BJ (cell line): ENCODE measurements around the gene DKK2. TPM values are rescaled to one million over a fixed set of nuclear protein-coding genes. Genes with fewer than 3 reads are reported as not detected.

Experiments
- CTCF ChIA-PET: fragments of 350-600 bp; formaldehyde crosslinking; extraction: SDS; loops from one replicate; lab custom pipeline; 2021; ENCODE audit warnings: antibody characterized with exemption, inconsistent platforms; lab: Yijun Ruan, JAX
- POLR2A ChIA-PET: fragments of 300-600 bp; sonication (Branson Sonifier 250); formaldehyde crosslinking; extraction: SDS; loops from one replicate; lab custom pipeline; 2021; ENCODE audit warnings: antibody characterized with exemption; lab: Charles Lee
- DNase-seq: peaks from one replicate; pipeline ENCODE4 v3.0.0-alpha.2; 2011; ENCODE audit warnings: low read depth
- H3K27me3 ChIP-seq: 2 replicates; pipeline ENCODE4 v1.6.0; 2011; ENCODE audit warnings: low read length; ENCODE audit not compliant: control insufficient read depth, insufficient read depth
- H3K36me3 ChIP-seq: 2 replicates; pipeline ENCODE4 v1.5.1; 2011; ENCODE audit warnings: low read length; ENCODE audit not compliant: control insufficient read depth, insufficient read depth
- H3K4me3 ChIP-seq: 2 replicates; pipeline ENCODE4 v1.5.1; 2011; ENCODE audit warnings: low read depth, mild to moderate bottlenecking, control low read depth, low read length
- polyA plus RNA-seq: library from polyadenylated mRNA; depleted of rRNA; stranded (reverse); fragments of >200 nt; gene quantifications from 2 replicates; pipeline ENCODE4 v1.2.3, GENCODE V29; 2011
- TF ChIP-seq, protein P1 (sequence below): IDR thresholded peaks from 2 replicates; pipeline ENCODE4 v1.5.1; 2011; ENCODE audit warnings: low read depth, mild to moderate bottlenecking, control low read depth, inconsistent platforms, low read length, moderate library complexity; ENCODE audit not compliant: insufficient read depth

Gene DKK2
- polyA plus RNA-seq, 1 experiment = 0.25 TPM

DNA sequence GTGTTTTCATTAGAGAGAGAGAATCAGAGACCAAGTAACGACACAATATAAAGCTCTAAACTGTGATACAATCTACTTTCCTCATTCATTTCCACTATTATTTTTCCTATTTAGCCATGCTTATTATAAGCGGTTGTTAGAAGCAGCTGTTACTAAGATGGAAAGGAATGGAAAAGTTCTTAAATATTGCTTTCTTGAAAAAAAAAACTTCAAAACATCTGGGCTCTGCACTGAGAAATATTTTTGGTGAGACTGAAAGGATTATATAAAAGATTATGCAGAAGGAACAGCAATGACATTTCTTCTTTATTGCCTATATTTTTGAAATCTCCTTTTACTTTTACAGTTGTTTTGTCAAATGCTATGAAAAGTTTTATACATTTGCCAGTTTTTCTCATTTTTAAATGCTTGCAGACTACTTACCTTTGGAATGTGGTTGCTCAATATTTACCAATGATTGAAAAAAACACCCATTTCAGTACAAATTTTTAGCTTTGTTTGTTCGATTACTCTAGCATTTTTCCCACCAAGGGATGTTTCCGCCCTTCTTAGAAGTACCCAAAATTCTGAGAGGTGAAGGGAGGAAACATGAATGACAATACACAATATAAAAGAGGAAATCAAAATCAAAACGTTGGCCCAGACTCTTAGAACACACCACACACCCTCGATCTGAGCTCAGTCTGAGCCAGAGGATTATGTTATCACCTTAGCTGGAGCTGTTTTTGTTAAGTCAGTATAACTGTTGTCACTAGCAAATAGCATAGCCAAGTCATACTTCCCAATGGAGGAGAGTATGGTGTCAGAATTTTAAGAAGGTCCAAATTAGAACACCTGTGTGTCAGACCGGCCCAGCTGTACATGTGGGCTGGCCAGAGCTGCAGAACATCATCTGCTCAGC is 18.4 kb downstream of the DKK2 start:
- no peak for DNase-seq
- ChIA-PET CTCF (no interaction called here), POLR2A (interaction anchor here (0.5 kb wide), 1 partner anchor 52 kb away, joined by 3 read pairs; no protein-coding TSS in a partner anchor)
- Histone ChIP-seq H3K36me3 (no peaks in the 10 kb centered on the region), H3K27me3 (no peaks in the 10 kb centered on the region), H3K4me3 (no peak overlapping the region)
- TF ChIP-seq, protein P1, sequence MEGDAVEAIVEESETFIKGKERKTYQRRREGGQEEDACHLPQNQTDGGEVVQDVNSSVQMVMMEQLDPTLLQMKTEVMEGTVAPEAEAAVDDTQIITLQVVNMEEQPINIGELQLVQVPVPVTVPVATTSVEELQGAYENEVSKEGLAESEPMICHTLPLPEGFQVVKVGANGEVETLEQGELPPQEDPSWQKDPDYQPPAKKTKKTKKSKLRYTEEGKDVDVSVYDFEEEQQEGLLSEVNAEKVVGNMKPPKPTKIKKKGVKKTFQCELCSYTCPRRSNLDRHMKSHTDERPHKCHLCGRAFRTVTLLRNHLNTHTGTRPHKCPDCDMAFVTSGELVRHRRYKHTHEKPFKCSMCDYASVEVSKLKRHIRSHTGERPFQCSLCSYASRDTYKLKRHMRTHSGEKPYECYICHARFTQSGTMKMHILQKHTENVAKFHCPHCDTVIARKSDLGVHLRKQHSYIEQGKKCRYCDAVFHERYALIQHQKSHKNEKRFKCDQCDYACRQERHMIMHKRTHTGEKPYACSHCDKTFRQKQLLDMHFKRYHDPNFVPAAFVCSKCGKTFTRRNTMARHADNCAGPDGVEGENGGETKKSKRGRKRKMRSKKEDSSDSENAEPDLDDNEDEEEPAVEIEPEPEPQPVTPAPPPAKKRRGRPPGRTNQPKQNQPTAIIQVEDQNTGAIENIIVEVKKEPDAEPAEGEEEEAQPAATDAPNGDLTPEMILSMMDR = no peak

DNA sequence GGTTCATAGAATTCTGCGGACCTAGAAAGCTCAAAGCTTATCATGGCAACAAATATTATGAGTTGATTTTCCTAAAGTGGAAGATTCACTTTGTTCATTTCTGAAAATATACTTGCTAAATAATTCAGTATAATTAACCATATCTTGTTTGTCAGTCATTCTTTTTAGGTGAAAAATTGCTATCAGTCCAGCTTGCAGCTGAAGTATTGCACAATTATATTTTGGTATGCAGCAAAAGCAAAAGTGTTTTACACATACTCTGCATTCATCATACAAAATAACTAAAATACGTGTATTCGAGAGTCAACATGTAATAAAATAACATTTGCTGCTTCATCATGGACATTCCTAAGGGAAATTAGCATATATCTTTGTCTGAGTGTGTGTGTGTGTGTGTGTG is 24.8 kb downstream of the DKK2 start:
- POLR2A ChIA-PET = no interaction called here
- CTCF ChIA-PET = no interaction called here

DNA sequence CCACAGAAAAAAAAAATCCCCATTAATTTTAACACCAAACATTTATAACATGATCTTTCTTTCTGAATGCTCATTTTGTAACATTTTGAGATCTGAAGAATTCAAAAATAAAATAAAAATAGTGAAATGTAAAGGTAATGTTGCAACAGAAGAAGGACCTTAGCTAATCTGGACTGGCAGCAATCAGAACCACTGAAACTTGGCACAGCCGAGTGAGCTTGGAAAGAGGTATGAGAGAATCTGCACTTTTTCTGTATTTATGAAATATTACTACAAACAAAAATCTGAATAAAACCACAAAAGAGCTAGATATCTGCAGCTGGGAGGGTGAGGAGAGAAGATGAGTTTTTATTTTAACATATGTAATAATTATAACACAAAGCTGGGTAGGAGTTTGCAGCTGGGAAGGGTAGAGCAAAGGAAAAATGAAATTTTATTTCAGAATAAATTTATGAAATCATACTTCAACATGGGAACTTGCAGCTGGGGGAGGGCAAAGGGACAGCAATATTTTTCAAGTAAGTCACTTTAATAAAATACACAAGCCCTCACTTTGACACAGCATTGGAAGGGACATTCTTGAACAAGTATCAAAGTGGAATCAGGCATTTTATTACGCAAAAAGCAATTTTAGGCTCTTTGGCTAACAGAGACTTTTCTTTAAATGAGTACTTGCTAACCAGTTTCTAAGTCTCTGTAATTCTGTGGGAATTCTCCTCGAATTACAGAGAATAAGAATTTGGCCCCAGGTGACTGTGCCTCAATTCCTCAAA is 26.7 kb downstream of the DKK2 start:
- DNase-seq = no peak
- no peak overlapping the region for H3K4me3 ChIP-seq
- ChIA-PET POLR2A (no interaction called here), CTCF (no interaction called here)
- H3K27me3 ChIP-seq = no peaks in the 10 kb centered on the region
- TF ChIP-seq, protein P1 = no peak
- H3K36me3 ChIP-seq = no peaks in the 10 kb centered on the region

More for the DNA sequence above, 24.8 kb downstream of the DKK2 start:
- Histone ChIP-seq H3K4me3 (no peak overlapping the region), H3K27me3 (no peaks in the 10 kb centered on the region), H3K36me3 (no peaks in the 10 kb centered on the region)
- TF ChIP-seq, protein P1 = no peak
- no peak for DNase-seq

DNA sequence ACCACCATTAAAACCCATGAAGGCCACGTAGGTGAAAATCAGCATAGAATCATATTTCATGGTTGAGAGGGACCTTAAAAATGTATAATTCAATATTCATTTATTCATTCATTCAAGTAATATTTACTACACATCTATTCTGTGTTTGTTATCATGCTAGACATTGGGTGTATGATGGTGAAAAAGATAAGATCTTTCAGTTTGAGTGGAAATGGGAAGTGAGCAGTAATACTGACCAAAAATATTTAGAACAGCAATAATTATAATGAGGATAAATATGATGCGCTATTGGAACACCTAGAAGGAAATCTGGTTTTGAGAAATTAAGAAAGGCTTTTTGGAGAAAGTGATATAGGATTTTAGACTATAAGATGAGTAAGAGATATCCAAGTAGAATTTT is 28.0 kb downstream of the DKK2 start:
- no peaks in the 10 kb centered on the region for H3K36me3 ChIP-seq
- POLR2A ChIA-PET = no interaction called here
- DNase-seq = no peak
- H3K4me3 ChIP-seq = no peak overlapping the region
- CTCF ChIA-PET = no interaction called here
- TF ChIP-seq, protein P1 = no peak
- H3K27me3 ChIP-seq = no peaks in the 10 kb centered on the region

DNA sequence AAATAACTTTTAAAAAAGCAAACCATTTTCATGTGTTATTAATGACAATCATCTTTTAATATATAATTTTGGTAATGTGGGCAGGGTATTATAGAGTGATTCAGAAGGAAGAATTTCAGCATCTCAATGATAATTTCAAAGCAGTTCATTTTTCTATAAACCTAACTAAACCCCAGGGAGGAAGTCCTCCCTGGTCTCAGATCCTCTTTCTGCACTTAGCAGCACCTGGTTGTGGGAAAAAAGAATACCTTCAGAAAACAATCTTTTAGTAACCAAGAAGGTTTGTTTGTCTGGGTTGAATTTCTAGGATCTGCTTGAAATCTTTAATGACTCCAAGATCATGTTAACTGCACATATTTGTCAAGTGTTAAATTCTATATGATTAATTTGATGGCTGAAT is 29.9 kb downstream of the DKK2 start:
- TF ChIP-seq, protein P1 = no peak
- Histone ChIP-seq H3K27me3 (no peaks in the 10 kb centered on the region), H3K4me3 (no peak overlapping the region), H3K36me3 (no peaks in the 10 kb centered on the region)
- no peak for DNase-seq
- POLR2A ChIA-PET = no interaction called here
- CTCF ChIA-PET = interaction anchor here (0.6 kb wide), 1 partner anchor 475 kb away, joined by 3 read pairs; no protein-coding TSS in a partner anchor
